ENCODE measurements around the gene HNRNPL. TPM values are rescaled to one million over a fixed set of nuclear protein-coding genes. Genes with fewer than 3 reads are reported as not detected.
"Not testable (repeated sequence)": the region's sequence is repeated elsewhere in the genome, so short reads cannot be mapped to it uniquely, and the experiment has no call there.

The HNRNPL gene
- total RNA-seq = 192 TPM

- intact Hi-C loops (cut with DNase I) = no loop called here
- DNase-seq (ENCODE audit: low spot score) (peak; percentile 99), ATAC-seq (peak; percentile 83)
Measured at GRCh38 chr19:38849860-38850435, at the start of gene HNRNPL. Gene HNRNPL (minus strand): TSS chr19:38849986. CDS start chr19:38849966, 20 bp downstream.

- ATAC-seq (peak; percentile 8), DNase-seq (ENCODE audit: low spot score) (no peak)
- intact Hi-C loops (cut with DNase I) = no loop called here
Measured at GRCh38 chr19:38898788-38899446, 49.1 kb upstream of the HNRNPL start.

GRCh38 chr19:38894968-38895367 lies 45.2 kb upstream of the HNRNPL start:
- ATAC-seq (no peak), DNase-seq (ENCODE audit: low spot score) (no peak)
- intact Hi-C loops (cut with DNase I) = no loop called here

GRCh38 chr19:38893341-38893771 lies 43.6 kb upstream of the HNRNPL start:
- no peak for DNase-seq (ENCODE audit: low spot score)
- intact Hi-C loops (cut with DNase I) = no loop called here
- no peak for ATAC-seq

- DNase-seq (ENCODE audit: low spot score) = no peak
- intact Hi-C loops (cut with DNase I) = no loop called here
- no peak for ATAC-seq
Measured at GRCh38 chr19:38892841-38893240, 43.1 kb upstream of the HNRNPL start.

- ATAC-seq (no peak), DNase-seq (ENCODE audit: low spot score) (no peak)
- intact Hi-C loops (cut with DNase I) = no loop called here
Measured at GRCh38 chr19:38891771-38892170, 42.0 kb upstream of the HNRNPL start.

- DNase-seq (ENCODE audit: low spot score) = no peak
- intact Hi-C loops (cut with DNase I) = no loop called here
- ATAC-seq = no peak
Measured at GRCh38 chr19:38890686-38891085, 40.9 kb upstream of the HNRNPL start.

- intact Hi-C loops (cut with DNase I) = no loop called here
- ATAC-seq (no peak), DNase-seq (ENCODE audit: low spot score) (no peak)
Measured at GRCh38 chr19:38889803-38890202, 40.0 kb upstream of the HNRNPL start.

- ATAC-seq (no peak), DNase-seq (ENCODE audit: low spot score) (no peak)
- intact Hi-C loops (cut with DNase I) = no loop called here
Measured at GRCh38 chr19:38888876-38889275, 39.1 kb upstream of the HNRNPL start.

- ATAC-seq; DNase-seq (ENCODE audit: low spot score); intact Hi-C loops (cut with DNase I): not testable (repeated sequence)
Measured at GRCh38 chr19:38884691-38885090, 34.9 kb upstream of the HNRNPL start.

GRCh38 chr19:38883286-38883685 lies 33.5 kb upstream of the HNRNPL start:
- ATAC-seq (no peak), DNase-seq (ENCODE audit: low spot score) (no peak)
- intact Hi-C loops (cut with DNase I) = no loop called here

GRCh38 chr19:38880882-38881609 lies 31.3 kb upstream of the HNRNPL start:
- intact Hi-C loops (cut with DNase I) = no loop called here
- no peak for ATAC-seq
- DNase-seq (ENCODE audit: low spot score) = no peak

- intact Hi-C loops (cut with DNase I) = no loop called here
- ATAC-seq = no peak
- no peak for DNase-seq (ENCODE audit: low spot score)
Measured at GRCh38 chr19:38880076-38880881, 30.5 kb upstream of the HNRNPL start.

GRCh38 chr19:38879400-38879751 lies 29.6 kb upstream of the HNRNPL start:
- intact Hi-C loops (cut with DNase I) = no loop called here
- ATAC-seq (peak; percentile 7), DNase-seq (ENCODE audit: low spot score) (no peak)

GRCh38 chr19:38878575-38879399 lies 29.0 kb upstream of the HNRNPL start:
- ATAC-seq (peak; percentile 20), DNase-seq (ENCODE audit: low spot score) (no peak)
- intact Hi-C loops (cut with DNase I) = no loop called here

GRCh38 chr19:38877781-38878574 lies 28.2 kb upstream of the HNRNPL start, which contains the start of gene RINL:
Gene RINL (minus strand): TSS chr19:38878275. CDS start chr19:38876742, 1,533 bp downstream.
- peak; percentile 38 for ATAC-seq
- intact Hi-C loops (cut with DNase I) = no loop called here
- DNase-seq (ENCODE audit: low spot score) = no peak

GRCh38 chr19:38875656-38876395 lies 26.0 kb upstream of the HNRNPL start:
- intact Hi-C loops (cut with DNase I) = no loop called here
- ATAC-seq (no peak), DNase-seq (ENCODE audit: low spot score) (no peak)
